Measurements from ENCODE around the gene LRRC8A. TPM values are rescaled to one million over a fixed set of nuclear protein-coding genes. Genes with fewer than 3 reads are reported as not detected.
A peak's percentile ranks its signal among the peaks of the same experiment; 100 is the strongest.

Gene LRRC8A
- total and polyA plus RNA-seq, 2 of the 13 experiments (the other 11 are each of a cell fraction or from before 2014, with no cell fraction given): 16.1 to 40.6 TPM

DNA sequence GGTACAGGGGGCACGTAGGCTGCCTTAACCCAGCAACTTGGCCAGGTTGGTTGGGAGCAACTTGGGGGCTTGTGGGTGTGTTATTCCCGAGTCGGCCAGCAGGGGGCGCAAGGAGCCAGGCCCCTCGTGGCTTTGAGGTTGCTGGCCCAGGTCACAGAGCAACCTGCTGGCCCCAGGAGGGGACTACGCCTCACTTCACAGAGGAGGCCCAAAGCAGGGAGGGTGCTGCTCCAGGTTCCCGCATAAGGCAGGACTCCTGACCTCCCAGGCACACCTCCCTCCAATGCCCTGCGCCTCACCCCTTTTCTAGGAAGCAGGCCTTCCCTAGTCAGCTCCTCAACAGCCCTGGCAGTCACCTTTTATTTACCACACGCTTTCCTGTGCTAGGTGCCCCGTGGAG lies 18.3 kb upstream of the LRRC8A start (continued):
- TF ChIP-seq ARNT2 (CRISPR knock-in tag; IDR thresholded peaks at IDR 0.05; ENCODE audit: low read depth) (0 out of 2 replicates have a peak, but pooled peaks have one; percentile 48), PTBP1 (IDR thresholded peaks at IDR 0.05; ENCODE audit: low read depth, low read length, poor library complexity, severe bottlenecking) (no peak), MAZ (IDR thresholded peaks at IDR 0.05; ENCODE audit: borderline replicate concordance, low read depth, low read length) (no peak; the same call in 1 of the 2 replicates), MAZ (CRISPR knock-in tag; IDR thresholded peaks at IDR 0.05; ENCODE audit: low read depth) (peak; percentile 48; the same call in 1 of the 2 replicates), KDM2A (CRISPR knock-in tag; IDR thresholded peaks at IDR 0.05; ENCODE audit: borderline replicate concordance, low read depth) (0 out of 2 replicates have a peak, but pooled peaks have one; percentile 40), PITX1 (CRISPR knock-in tag; IDR thresholded peaks at IDR 0.05) (peak; percentile 58; the same call in 1 of the 2 replicates), KAT2B (IDR thresholded peaks at IDR 0.05; ENCODE audit: borderline replicate concordance, low read depth, low read length) (no peak), ZNF121 (CRISPR knock-in tag; IDR thresholded peaks at IDR 0.05) (no peak), SOX13 (IDR thresholded peaks at IDR 0.05) (no peak), SOX13 (CRISPR knock-in tag; conservative IDR thresholded peaks at IDR 0.05 in 1 of 2, IDR thresholded peaks at IDR 0.05 in 1 of 2) (0 out of 4 replicates have a peak, but pooled peaks of 1 of the 2 experiments have one; percentile 14), ETV5 (CRISPR knock-in tag; IDR thresholded peaks at IDR 0.05; ENCODE audit: borderline replicate concordance) (peak; percentile 20; the same call in 1 of the 2 replicates), ZBTB40 (IDR thresholded peaks at IDR 0.05) (no peak), ZBTB40 (CRISPR knock-in tag; IDR thresholded peaks at IDR 0.05) (0 out of 2 replicates have a peak, but pooled peaks have one; percentile 36), ZNF274 (CRISPR knock-in tag; IDR thresholded peaks at IDR 0.05) (peak; percentile 48; the same call in 1 of the 2 replicates), ZIK1 (CRISPR knock-in tag; IDR thresholded peaks at IDR 0.05; ENCODE audit: borderline replicate concordance, low read depth) (0 out of 2 replicates have a peak, but pooled peaks have one; percentile 24)
- TF ChIP-seq, protein P1, sequence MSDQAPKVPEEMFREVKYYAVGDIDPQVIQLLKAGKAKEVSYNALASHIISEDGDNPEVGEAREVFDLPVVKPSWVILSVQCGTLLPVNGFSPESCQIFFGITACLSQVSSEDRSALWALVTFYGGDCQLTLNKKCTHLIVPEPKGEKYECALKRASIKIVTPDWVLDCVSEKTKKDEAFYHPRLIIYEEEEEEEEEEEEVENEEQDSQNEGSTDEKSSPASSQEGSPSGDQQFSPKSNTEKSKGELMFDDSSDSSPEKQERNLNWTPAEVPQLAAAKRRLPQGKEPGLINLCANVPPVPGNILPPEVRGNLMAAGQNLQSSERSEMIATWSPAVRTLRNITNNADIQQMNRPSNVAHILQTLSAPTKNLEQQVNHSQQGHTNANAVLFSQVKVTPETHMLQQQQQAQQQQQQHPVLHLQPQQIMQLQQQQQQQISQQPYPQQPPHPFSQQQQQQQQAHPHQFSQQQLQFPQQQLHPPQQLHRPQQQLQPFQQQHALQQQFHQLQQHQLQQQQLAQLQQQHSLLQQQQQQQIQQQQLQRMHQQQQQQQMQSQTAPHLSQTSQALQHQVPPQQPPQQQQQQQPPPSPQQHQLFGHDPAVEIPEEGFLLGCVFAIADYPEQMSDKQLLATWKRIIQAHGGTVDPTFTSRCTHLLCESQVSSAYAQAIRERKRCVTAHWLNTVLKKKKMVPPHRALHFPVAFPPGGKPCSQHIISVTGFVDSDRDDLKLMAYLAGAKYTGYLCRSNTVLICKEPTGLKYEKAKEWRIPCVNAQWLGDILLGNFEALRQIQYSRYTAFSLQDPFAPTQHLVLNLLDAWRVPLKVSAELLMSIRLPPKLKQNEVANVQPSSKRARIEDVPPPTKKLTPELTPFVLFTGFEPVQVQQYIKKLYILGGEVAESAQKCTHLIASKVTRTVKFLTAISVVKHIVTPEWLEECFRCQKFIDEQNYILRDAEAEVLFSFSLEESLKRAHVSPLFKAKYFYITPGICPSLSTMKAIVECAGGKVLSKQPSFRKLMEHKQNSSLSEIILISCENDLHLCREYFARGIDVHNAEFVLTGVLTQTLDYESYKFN (CRISPR knock-in tag; conservative IDR thresholded peaks at IDR 0.05): peak; percentile 36; the same call in 1 of the 2 replicates
